SK-N-SH (cell line): ENCODE data around the gene SLC26A2. TPM values are rescaled to one million over a fixed set of nuclear protein-coding genes. Genes with fewer than 3 reads are reported as not detected.
A peak's percentile ranks its signal among the peaks of the same experiment; 100 is the strongest.

Experiments used
- CTCF ChIA-PET: fragments of 300-600, 350-600 bp; formaldehyde crosslinking; extraction: SDS; loops from one replicate; lab custom pipeline; 2021; lab: Yijun Ruan, JAX
- POLR2A ChIA-PET: fragments of 350-600 bp; sonication (Branson Sonifier 250); formaldehyde crosslinking; extraction: SDS; loops from one replicate; lab custom pipeline; 2020; ENCODE audit warnings: antibody characterized with exemption, inconsistent platforms; lab: Yijun Ruan, JAX
- DNase-seq: peaks from one replicate; pipeline ENCODE4 v3.0.0; 2012
- H2AFZ ChIP-seq: fragments of 200-600 bp; sonication (generic); 2 replicates; pipeline ENCODE4 v1.8.1; 2016; ENCODE audit warnings: antibody characterized with exemption, mild to moderate bottlenecking, low read depth
- H3F3A ChIP-seq: fragments of 200-600 bp; sonication (generic); replicated peaks from 2 replicates; pipeline ENCODE3; 2016; ENCODE audit warnings: antibody characterized with exemption, mild to moderate bottlenecking; ENCODE audit not compliant: insufficient read depth
- H3K27ac ChIP-seq, 2 experiments: fragments of 200-500 bp in 1 of 2; fragments of 200-600 bp in 1 of 2; sonication (Bioruptor generic) in 1 of 2; sonication (generic), shearing (Covaris generic) in 1 of 2; 2 replicates each; pipeline versions ENCODE4 v1.5.1 to v1.6.1; 2014 to 2016; ENCODE audit warnings: low read depth in 2 of 2, inconsistent platforms in 1 of 2, low read length in 1 of 2, mild to moderate bottlenecking in 1 of 2, mixed read lengths in 1 of 2
- H3K27me3 ChIP-seq: fragments of 200-600 bp; sonication (generic), shearing (Covaris generic); 2 replicates; pipeline ENCODE4 v1.6.1; 2016; ENCODE audit warnings: mixed run types; ENCODE audit not compliant: insufficient read depth
- H3K36me3 ChIP-seq, 2 experiments: fragments of 200-500 bp in 1 of 2; fragments of 200-600 bp in 1 of 2; sonication (Bioruptor generic) in 1 of 2; sonication (generic) in 1 of 2; replicated peaks in 1 of 2; 2 replicates each; pipeline versions ENCODE3 to v1.5.1; 2014 to 2016; ENCODE audit warnings: low read length in 1 of 2, mild to moderate bottlenecking in 1 of 2; ENCODE audit not compliant: insufficient read depth in 2 of 2, control insufficient read depth in 1 of 2
- H3K4me1 ChIP-seq, 2 experiments: fragments of 200-500 bp in 1 of 2; fragments of 200-600 bp in 1 of 2; sonication (Bioruptor generic) in 1 of 2; sonication (generic), shearing (Covaris generic) in 1 of 2; 2 replicates each; pipeline versions ENCODE4 v1.5.1 to v1.6.1; 2014 to 2016; ENCODE audit warnings: low read depth in 1 of 2, low read length in 1 of 2, mixed run types in 1 of 2; ENCODE audit not compliant: insufficient read depth in 2 of 2, control insufficient read depth in 1 of 2
- H3K4me2 ChIP-seq: fragments of 200-600 bp; sonication (generic), shearing (Covaris generic); 2 replicates; pipeline ENCODE4 v1.6.1; 2017; ENCODE audit warnings: mixed run types
- H3K4me3 ChIP-seq, 2 experiments: fragments of 200-500 bp in 1 of 2; fragments of 200-600 bp in 1 of 2; sonication (Bioruptor generic) in 1 of 2; sonication (generic), shearing (Covaris generic) in 1 of 2; 2 replicates each; pipeline versions ENCODE4 v1.5.1 to v1.8.1; 2014 to 2016; ENCODE audit warnings: low read depth in 2 of 2, inconsistent platforms in 1 of 2, low read length in 1 of 2, mild to moderate bottlenecking in 1 of 2, mixed read lengths in 1 of 2, moderate library complexity in 1 of 2
- H3K79me2 ChIP-seq: fragments of 200-600 bp; sonication (generic); 2 replicates; pipeline ENCODE4 v1.8.1; 2017; ENCODE audit warnings: mild to moderate bottlenecking; ENCODE audit not compliant: insufficient read depth
- H3K9ac ChIP-seq: fragments of 200-600 bp; sonication (generic); 2 replicates; pipeline ENCODE4 v1.6.1; 2017; ENCODE audit warnings: mixed run types
- H3K9me2 ChIP-seq: fragments of 200-600 bp; sonication (generic); 2 replicates; pipeline ENCODE4 v1.6.1; 2017; ENCODE audit warnings: mixed run types
- H3K9me3 ChIP-seq: fragments of 200-600 bp; sonication (generic); 2 replicates; pipeline ENCODE4 v1.6.1; 2017; ENCODE audit warnings: mixed run types, mild to moderate bottlenecking, moderate library complexity
- H4K20me1 ChIP-seq: fragments of 200-600 bp; sonication (generic); 2 replicates; pipeline ENCODE4 v1.6.1; 2017; ENCODE audit warnings: mild to moderate bottlenecking, mixed run types; ENCODE audit not compliant: insufficient read depth
- EP300 ChIP-seq, 2 experiments: IDR thresholded peaks; 2 replicates each; pipeline versions ENCODE4 v1.4.0 to v1.6.1; 2012; ENCODE audit warnings: borderline replicate concordance in 1 of 2, low read depth in 1 of 2, low read length in 1 of 2
- FOXJ3 ChIP-seq: sonication (generic); formaldehyde crosslinking; IDR thresholded peaks from 2 replicates; pipeline ENCODE4 v1.5.1; 2020; ENCODE audit warnings: mild to moderate bottlenecking, missing genetic modification reagents
- GABPA ChIP-seq: IDR thresholded peaks from 2 replicates; pipeline ENCODE4 v1.4.0; 2012; ENCODE audit warnings: low read depth, mild to moderate bottlenecking
- GATA2 ChIP-seq: sonication (generic); formaldehyde crosslinking; IDR thresholded peaks from 2 replicates; pipeline ENCODE4 v1.5.0; 2020; ENCODE audit warnings: mild to moderate bottlenecking, missing genetic modification reagents
- JUND ChIP-seq: IDR thresholded peaks from 2 replicates; pipeline ENCODE4 v1.4.0; 2012
- NFIC ChIP-seq: IDR thresholded peaks from 2 replicates; pipeline ENCODE4 v1.4.0; 2012; ENCODE audit warnings: borderline replicate concordance
- POLR2AphosphoS5 ChIP-seq: IDR thresholded peaks from 2 replicates; pipeline ENCODE4 v1.6.1; 2012; ENCODE audit warnings: low read depth, low read length
- RAD21 ChIP-seq: IDR thresholded peaks from 2 replicates; pipeline ENCODE4 v1.6.1; 2012; ENCODE audit warnings: mild to moderate bottlenecking, low read length
- RCOR1 ChIP-seq: fragments of 150-350 bp; IDR thresholded peaks from 2 replicates; pipeline ENCODE4 v1.6.1; 2017; ENCODE audit warnings: antibody characterized with exemption, low read length
- RFX5 ChIP-seq: IDR thresholded peaks from 2 replicates; pipeline ENCODE4 v1.6.1; 2012; ENCODE audit warnings: mild to moderate bottlenecking, improper control_type of control experiment, low read length
- RXRA ChIP-seq: IDR thresholded peaks from 2 replicates; pipeline ENCODE4 v1.4.0; 2012; ENCODE audit warnings: low read depth, mild to moderate bottlenecking, borderline replicate concordance
- SIN3A ChIP-seq: IDR thresholded peaks from 2 replicates; pipeline ENCODE4 v1.6.1; 2012; ENCODE audit warnings: low read depth, mild to moderate bottlenecking, low read length, moderate library complexity, borderline replicate concordance
- SMC3 ChIP-seq: IDR thresholded peaks from 2 replicates; pipeline ENCODE4 v1.6.1; 2012; ENCODE audit warnings: low read depth, low read length, improper control_type of control experiment
- TAF1 ChIP-seq: IDR thresholded peaks from 2 replicates; pipeline ENCODE4 v1.6.1; 2012; ENCODE audit warnings: low read depth, mild to moderate bottlenecking, low read length, moderate library complexity, borderline replicate concordance
- TCF12 ChIP-seq: IDR thresholded peaks from 2 replicates; pipeline ENCODE4 v1.4.0; 2012
- YY1 ChIP-seq: IDR thresholded peaks from 2 replicates; pipeline ENCODE4 v1.4.0; 2012; ENCODE audit warnings: low read depth, mild to moderate bottlenecking
- whole genome bisulfite sequencing: methylation state at CpG from one replicate; pipeline ENCODE4 v1.1.6; 2017; ENCODE audit warnings: low lambda C conversion rate; 5-methylcytosine and 5-hydroxymethylcytosine counted together
- polyA plus RNA-seq, 3 experiments: library from polyadenylated mRNA; depleted of rRNA; stranded (reverse); fragments of >200 nt; gene quantifications; 2 replicates each; pipeline ENCODE4 v1.2.3, GENCODE V29; 2012
- TF ChIP-seq, protein P1 (sequence below): fragments of 200-600 bp; sonication (generic); IDR thresholded peaks from 2 replicates; pipeline ENCODE4 v1.6.1; 2017; ENCODE audit warnings: antibody characterized with exemption, mild to moderate bottlenecking, moderate library complexity

SLC26A2 gene
- polyA plus RNA-seq, 1 of the 3 experiments (the other 2 are of a cell fraction) = 1.3 TPM

DNA sequence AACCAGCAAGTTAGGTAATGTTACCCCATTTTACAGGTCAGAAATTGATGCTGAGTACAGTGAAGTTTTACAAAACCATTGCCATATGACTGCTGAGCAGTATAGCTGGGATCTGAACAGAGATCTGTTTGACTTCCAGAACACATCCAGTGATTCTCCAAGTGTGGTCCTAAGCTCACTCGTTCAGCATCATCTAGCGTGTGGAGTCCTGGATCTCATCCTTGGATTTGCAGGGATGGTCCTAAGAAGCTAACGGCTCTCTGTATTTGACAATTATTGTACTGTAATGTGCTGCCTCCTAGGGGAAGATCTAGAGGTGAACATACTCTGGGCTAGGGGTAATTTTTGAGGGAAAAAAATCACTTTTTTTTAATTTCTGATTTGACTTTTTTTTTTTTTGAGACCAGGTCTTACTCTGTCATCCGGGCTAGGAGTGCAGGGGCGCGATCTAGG is 1.4 kb downstream of the SLC26A2 start:
- POLR2A ChIA-PET = interaction anchor here (0.7 to 1.2 kb wide), 2 partner anchors 124 to 127 kb away, joined by 3 to 4 read pairs; no protein-coding TSS in a partner anchor
- no peaks in the 10 kb centered on the region for H4K20me1 ChIP-seq
- peak; percentile 80 for TF ChIP-seq RAD21
- no peak for TF ChIP-seq RFX5
- TF ChIP-seq SMC3 = peak; percentile 73
- no peak for TF ChIP-seq RCOR1
- TF ChIP-seq, protein P1, sequence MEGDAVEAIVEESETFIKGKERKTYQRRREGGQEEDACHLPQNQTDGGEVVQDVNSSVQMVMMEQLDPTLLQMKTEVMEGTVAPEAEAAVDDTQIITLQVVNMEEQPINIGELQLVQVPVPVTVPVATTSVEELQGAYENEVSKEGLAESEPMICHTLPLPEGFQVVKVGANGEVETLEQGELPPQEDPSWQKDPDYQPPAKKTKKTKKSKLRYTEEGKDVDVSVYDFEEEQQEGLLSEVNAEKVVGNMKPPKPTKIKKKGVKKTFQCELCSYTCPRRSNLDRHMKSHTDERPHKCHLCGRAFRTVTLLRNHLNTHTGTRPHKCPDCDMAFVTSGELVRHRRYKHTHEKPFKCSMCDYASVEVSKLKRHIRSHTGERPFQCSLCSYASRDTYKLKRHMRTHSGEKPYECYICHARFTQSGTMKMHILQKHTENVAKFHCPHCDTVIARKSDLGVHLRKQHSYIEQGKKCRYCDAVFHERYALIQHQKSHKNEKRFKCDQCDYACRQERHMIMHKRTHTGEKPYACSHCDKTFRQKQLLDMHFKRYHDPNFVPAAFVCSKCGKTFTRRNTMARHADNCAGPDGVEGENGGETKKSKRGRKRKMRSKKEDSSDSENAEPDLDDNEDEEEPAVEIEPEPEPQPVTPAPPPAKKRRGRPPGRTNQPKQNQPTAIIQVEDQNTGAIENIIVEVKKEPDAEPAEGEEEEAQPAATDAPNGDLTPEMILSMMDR = peak; percentile 80
- TF ChIP-seq TCF12 = no peak
- peaks cover 10 to 12% of the 10 kb centered on the region in 2 experiments; a peak in 3 of 4 replicates for H3K4me1 ChIP-seq
- H3K27me3 ChIP-seq = no peaks in the 10 kb centered on the region
- H3K9me2 ChIP-seq = no peaks in the 10 kb centered on the region
- DNase-seq = peak; percentile 73
- no peak overlapping the region for H3K27ac ChIP-seq
- CTCF ChIA-PET = interaction anchor here (0.6 to 12.1 kb wide), 37 partner anchors 9 to 343 kb away, joined by 3 to 244 read pairs (median 5); partner anchors contain the start of gene TIGD6
- H3K9ac ChIP-seq = no peak overlapping the region
- H3F3A ChIP-seq = peaks cover 24% of the 10 kb centered on the region
- H3K4me2 ChIP-seq = no peak overlapping the region
- H2AFZ ChIP-seq = no peak overlapping the region
- H3K36me3 ChIP-seq = no peaks in the 10 kb centered on the region
- no peaks in the 10 kb centered on the region for H3K9me3 ChIP-seq
- no peak overlapping the region; a peak in 1 of 4 replicates for H3K4me3 ChIP-seq
- 66% methylated on average over 6 of the region's 6 CpGs for WGBS
- peaks cover 15% of the 10 kb centered on the region; the same call in 1 of the 2 replicates for H3K79me2 ChIP-seq

DNA sequence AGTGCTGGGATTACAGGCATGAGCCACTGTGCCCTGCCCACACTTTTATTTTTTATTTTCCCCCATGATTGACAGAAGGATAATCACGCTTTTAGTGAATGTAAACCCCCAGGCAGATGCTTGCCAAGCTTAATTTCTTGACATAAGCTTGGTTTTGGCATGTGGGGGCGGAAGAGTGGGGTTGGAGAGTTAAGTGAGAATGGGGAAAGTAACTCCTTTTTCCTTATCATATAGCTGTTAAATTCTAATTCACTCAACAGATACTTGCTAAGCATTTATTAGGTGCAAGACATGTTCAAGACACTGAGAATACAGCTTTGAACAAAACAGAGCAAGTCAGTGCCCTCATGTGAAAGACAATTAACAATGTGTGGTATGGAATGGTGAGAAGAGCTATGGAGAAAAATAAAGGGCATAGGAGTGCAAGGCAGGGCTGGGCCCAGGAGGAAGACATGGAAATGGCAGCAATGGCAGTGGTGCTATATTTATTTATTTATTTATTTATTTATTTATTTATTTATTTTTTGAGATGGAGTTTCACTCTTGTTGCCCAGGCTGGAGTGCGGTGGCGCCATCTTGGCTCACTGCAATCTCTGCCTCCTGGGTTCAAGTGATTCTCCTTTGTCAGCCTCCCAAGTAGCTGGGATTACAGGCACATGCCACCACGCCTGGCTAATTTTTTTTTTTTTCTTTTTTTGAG is 2.2 kb downstream of the SLC26A2 start:
- H3K9me3 ChIP-seq = no peaks in the 10 kb centered on the region
- no peaks in the 10 kb centered on the region for H4K20me1 ChIP-seq
- H3F3A ChIP-seq = peaks cover 24% of the 10 kb centered on the region
- H3K36me3 ChIP-seq = no peaks in the 10 kb centered on the region
- H3K9me2 ChIP-seq = no peaks in the 10 kb centered on the region
- no peak overlapping the region for H3K27ac ChIP-seq
- no peak overlapping the region for H3K4me2 ChIP-seq
- no peak for DNase-seq
- ChIA-PET POLR2A (interaction anchor here (0.7 to 1.2 kb wide), 2 partner anchors 125 to 128 kb away, joined by 3 to 4 read pairs; no protein-coding TSS in a partner anchor), CTCF (interaction anchor here (0.9 to 12.1 kb wide), 26 partner anchors 8 to 344 kb away, joined by 3 to 244 read pairs (median 6); no protein-coding TSS in a partner anchor)
- no peaks in the 10 kb centered on the region for H3K27me3 ChIP-seq
- H3K79me2 ChIP-seq = peaks cover 20% of the 10 kb centered on the region; the same call in 1 of the 2 replicates
- TF ChIP-seq RFX5 = no peak
- peaks cover 10 to 12% of the 10 kb centered on the region in 2 experiments; a peak in 3 of 4 replicates for H3K4me1 ChIP-seq
- H3K4me3 ChIP-seq = no peak overlapping the region
- 92% methylated on average over 5 of the region's 5 CpGs for WGBS
- no peak overlapping the region for H2AFZ ChIP-seq
- H3K9ac ChIP-seq = no peak overlapping the region

DNA sequence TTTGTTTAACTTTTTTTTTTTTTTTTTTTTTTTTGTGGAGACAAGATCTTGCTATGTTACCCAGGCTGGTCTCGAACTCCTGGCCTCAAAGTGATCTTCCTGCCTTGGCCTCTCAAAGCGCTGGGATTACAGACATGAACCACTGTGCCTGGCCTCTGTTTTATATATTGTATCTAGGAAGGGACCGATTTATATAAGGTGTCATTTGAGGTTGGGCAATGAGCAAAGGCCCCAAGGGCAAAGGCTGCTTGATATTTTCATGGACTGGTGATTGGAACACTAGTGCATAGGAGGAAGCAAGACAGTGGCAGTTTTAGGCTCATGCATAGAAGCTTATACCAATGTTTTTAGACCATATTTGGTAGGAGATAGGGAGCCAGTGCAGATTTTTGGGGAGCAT is 3.2 kb downstream of the SLC26A2 start:
- TF ChIP-seq NFIC (no peak), EP300 (IDR thresholded peaks at IDR 0.05; ENCODE audit: borderline replicate concordance in 1 of 2, low read depth in 1 of 2, low read length in 1 of 2) (no peak), POLR2AphosphoS5 (no peak), JUND (no peak), GABPA (no peak), RAD21 (no peak), YY1 (no peak), FOXJ3 (no peak), SIN3A (no peak), RXRA (no peak), TAF1 (no peak), GATA2 (CRISPR knock-in tag) (no peak)
- TF ChIP-seq, protein P1 = no peak
- TF ChIP-seq, all 33 proteins: peak for 0
- 94% methylated on average over 3 of the region's 3 CpGs for WGBS
- H3F3A ChIP-seq = peaks cover 24% of the 10 kb centered on the region

More for the DNA sequence above, 3.2 kb downstream of the SLC26A2 start:
- Histone ChIP-seq H3K27me3 (no peaks in the 10 kb centered on the region), H4K20me1 (no peaks in the 10 kb centered on the region), H3K9me2 (no peaks in the 10 kb centered on the region), H3K27ac (no peak overlapping the region), H3K4me2 (no peak overlapping the region), H2AFZ (no peak overlapping the region), H3K36me3 (no peaks in the 10 kb centered on the region), H3K4me1 (peaks cover 10 to 12% of the 10 kb centered on the region in 2 experiments; a peak in 3 of 4 replicates), H3K79me2 (peaks cover 20% of the 10 kb centered on the region; the same call in 1 of the 2 replicates), H3K4me3 (no peak overlapping the region), H3K9ac (no peak overlapping the region), H3K9me3 (no peaks in the 10 kb centered on the region)
- DNase-seq = no peak
- POLR2A ChIA-PET = no interaction called here
- CTCF ChIA-PET = interaction anchor here (1.8 to 12.1 kb wide), 6 partner anchors 11 to 129 kb away, joined by 13 to 244 read pairs (median 60); no protein-coding TSS in a partner anchor
